HG03442 (cell line): ENCODE results near the gene COPS4.
"Not testable (repeated sequence)": the region's sequence is repeated elsewhere in the genome, so short reads cannot be mapped to it uniquely, and the experiment has no call there.

Source experiments
- ATAC-seq: cut with Tn5 transposase; IDR thresholded peaks from one replicate; pipeline ENCODE4 v1.9.1; 2021; ENCODE audit warnings: mild to moderate bottlenecking, moderate library complexity; ENCODE audit not compliant: unreplicated experiment

COPS4 gene

DNA sequence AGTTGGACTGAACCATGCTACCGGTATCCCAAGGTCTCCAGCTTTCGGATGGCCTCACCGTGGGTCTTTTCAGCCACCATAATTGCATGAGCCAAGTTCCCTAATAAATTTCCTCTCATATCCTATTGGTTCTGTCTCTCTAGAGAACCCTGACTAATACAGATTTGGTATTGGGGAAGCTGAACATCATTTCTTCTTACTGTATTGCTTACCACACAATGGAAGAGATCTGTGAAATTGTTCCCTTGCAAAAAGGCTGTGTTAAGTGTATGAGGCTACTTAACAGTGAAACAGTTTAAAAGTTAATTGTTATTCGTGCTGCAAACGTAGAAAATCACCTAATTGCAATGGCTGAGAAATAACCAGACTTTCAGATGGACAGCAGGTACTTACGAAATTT is 45.6 kb downstream of the COPS4 start:
- no peak for ATAC-seq

DNA sequence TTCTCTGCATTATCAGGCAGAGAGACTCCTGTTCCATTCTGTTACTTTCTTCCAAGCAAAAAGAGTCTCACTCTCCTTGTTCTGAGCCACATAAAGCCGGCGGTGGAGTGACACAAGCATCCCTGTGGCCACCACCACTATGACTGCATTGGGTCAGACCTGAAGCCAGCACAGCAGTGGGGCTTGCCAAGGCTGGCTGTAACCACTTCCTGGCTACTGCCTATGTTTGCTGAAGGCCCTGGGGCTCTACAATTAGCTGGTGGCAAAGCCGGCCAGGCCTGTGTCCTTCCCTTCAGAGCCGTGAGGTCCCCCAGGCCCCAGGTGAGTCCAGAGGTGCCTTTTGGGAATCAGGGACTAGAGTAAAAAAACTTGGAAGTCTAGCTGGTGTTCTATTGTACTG is 47.8 kb downstream of the COPS4 start:
- no peak for ATAC-seq

DNA sequence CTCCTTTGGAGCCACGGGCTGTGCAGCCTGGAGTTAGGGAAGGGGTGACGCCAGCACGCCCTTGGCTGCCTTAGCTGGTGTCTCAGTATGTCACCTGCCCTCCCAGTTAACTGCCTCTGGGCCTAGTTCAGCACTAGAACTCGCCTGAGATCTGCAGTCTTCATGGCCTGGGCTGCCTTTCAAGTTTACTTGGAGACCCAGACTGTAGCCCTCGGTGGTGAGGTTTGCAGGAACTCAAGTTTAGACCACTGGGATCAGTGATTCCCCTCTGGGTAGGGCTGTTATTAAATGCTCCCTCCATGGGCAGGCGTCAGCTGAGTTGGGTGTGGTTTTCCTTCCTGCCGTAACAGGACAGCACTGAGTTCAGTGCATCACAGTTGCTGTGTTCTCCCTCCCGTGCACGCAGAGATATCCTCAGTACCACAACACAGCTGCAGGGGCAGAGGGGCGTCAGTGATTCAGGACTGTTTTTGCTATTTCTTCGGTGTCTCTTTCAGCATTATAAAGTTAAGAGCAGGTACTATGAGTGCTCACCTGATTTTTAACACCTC is 49.0 kb downstream of the COPS4 start:
- no peak for ATAC-seq

DNA sequence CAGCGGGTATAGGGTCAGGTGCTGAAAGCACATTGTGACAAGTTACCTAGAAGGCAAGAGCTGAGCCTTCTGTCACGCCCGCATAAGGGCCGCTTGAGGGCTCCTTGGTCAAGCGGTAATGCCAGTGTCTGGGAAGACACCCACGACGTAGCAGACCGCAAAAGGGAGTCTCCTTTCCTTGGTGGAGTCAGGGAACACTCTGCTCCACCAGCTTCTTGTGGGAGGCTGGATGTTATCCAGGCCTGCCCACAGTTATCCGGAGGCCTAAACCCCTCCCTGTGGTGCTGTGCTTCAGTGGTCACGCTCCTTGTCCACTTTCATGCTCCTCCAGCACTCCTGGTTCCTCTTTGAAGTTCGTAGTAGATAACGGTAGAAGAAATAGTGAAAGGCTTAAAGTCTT is 50.0 kb downstream of the COPS4 start:
- not testable (repeated sequence) for ATAC-seq

DNA sequence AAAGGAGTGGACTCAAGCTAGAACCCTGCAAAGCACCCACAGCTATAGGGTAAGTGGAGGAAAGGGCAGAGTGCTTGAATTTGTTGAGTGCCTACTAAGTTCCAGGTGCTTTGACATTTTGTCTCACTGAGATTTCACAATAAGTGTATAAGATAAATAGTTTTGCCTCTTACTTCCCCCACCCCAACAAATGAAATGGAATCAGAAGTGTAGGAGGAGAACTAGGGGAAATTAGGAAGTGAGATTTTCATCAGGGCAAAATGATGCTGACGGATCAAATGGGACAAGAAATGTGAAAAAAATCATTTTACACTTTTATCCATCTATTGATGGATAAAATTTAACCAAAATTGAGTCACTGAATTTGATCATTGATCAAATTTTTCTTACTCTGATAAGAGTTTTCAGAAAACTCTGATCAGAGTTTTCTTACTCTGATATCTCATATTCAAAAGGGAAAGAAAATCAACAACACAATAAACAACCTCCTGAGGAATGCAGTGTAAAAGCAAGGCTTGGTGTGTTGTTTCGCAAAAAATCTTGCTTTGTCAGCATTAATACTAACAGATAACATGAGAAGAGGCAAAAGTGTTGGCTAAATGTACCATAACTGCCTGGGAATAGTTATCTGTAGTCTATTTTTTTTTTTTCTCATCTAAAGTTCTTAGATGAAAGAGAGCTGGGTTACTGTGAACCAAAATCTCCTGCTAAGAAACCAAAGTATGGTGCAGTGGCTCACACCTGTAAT is 54.6 kb downstream of the COPS4 start:
- ATAC-seq, result no peak

GRCh38 chr4:83093060-83093640 is 58.2 kb downstream of the COPS4 start:
- ATAC-seq, result no peak

DNA sequence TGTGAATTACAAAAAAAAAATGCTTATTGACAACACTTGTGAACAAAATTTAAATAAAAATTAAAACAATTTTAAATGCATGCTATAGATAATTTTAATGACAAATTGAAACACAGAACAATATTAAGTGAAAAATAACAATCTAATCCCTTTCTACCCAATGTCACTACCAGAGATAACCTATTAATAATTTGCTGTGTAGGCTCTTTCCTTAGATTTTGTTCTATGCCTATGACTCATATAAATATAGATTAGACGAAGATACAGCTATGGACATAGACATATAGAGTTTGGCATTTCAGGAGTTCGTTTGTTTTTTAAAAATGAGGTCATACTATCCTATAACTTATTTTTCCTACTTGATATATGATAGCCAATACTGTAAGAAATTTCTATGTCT is 61.4 kb downstream of the COPS4 start:
- no peak for ATAC-seq

GRCh38 chr4:83104991-83105390 is 70.0 kb downstream of the COPS4 start:
- no peak for ATAC-seq

DNA sequence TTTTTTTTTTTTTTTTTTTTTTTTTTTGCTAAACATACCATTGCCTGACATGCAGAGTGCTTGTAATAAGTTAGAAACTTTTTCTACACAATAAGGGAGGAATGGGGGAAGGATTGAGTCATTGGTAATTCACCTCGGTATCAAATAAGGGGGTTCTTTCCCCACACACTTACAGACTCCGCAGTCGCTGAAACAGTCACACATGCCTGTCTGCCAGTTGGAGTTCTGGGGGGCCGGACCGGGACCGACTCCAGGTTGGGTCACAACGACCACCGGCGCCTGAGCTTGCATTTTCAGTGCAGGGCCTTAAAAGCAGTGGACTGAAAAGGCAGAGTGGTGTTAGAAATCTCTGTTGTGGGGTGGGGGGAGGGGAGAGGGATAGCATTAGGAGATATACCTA is 72.6 kb downstream of the COPS4 start:
- ATAC-seq, result no peak

- no peak for ATAC-seq
These were observed 73.3 kb downstream of the COPS4 start for GRCh38 chr4:83108101-83108861.

DNA sequence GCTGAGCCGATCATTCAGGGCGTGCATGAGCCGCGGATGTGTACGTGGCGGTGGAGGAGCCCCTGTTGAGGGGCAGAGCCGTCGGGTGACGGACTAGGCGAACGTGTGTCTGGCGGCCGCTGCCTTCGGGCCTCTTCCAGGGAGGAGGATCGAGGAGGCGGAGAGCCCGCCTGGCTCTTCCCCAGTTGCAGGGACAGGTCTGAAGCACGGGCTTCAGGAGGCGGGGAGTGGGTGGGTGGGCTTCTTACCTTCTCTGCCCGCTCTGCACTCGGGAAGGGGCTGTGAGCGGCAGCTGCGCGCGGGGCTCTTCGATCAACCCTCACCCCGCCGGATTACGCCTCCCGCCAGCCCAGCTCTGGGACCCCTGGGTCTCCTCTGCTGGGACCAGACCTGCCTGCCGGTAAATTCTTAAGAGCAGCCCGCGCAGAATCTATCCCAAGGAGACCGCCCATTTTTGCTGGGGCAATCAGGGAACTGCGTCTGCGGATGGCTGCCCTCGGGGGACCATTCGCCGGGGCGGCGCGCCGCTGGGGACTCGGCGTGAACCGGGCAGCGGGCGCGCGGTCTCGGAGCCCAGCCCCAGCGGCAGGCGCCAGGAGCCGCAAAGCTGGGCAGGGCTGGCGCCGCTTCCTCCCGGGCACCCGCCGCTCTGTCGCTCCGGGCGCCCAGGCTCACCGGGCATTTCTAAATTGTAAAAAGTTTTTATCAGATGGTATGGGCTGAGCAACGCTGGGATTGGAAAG is 74.7 kb downstream of the COPS4 start:
- ATAC-seq, result peak; percentile 12

DNA sequence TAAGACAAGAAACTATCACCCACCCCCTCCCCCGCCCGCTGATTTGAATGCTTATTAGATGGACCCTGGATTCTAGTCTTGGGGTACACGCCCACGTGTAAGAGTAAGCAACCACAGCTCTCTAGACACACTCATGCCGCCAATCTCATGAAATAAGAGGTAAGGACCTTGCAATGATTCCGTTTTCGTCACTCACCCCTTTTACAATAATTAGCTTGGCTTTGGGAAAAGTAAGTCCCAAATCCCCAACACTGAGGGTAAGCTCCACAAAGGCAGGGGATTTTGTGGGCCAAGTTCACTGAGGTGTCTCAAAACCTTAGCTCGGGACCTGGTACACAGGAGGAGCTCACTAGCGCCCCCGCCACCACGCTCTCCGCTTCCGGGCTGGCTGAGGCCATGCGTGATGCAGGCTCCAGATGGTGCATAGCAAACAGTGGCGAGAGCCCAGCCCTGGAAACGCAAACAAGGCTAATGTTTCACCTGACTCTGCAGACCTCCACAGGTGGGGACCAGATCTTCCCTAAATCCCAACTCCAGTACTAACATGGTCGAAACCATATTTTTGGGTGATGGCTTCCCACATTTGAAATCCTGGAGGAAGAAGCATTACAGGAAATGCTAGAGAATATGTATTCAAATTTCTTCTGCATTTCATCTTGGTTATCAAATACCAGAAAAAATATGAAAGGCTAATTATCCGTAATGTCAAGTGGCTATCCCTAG is 75.4 kb downstream of the COPS4 start:
- ATAC-seq, result peak; percentile 61

- ATAC-seq, result no peak
These were observed 76.2 kb downstream of the COPS4 start for GRCh38 chr4:83110970-83111750.

DNA sequence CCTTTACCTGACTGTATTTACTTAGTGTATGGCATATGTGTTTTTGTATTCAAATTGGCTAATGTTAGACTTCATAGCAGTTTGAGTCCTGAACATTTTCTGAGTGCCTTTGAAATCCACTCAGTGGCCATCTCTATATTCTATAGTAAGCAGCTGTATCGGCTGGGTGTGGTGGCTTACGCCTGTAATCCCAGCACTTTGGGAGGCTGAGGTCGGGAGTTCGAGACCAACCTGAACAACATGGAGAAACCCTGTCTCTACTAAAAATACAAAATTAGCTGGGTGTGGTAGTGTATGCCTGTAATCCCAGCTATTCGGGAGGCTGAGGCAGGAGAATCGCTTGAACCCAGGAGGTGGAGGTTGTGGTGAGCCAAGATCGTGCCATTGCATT is 76.8 kb downstream of the COPS4 start:
- ATAC-seq, result not testable (repeated sequence)

- peak; percentile 33 for ATAC-seq
These were observed 77.2 kb downstream of the COPS4 start for GRCh38 chr4:83112231-83112630.

- no peak for ATAC-seq
These were observed 77.9 kb downstream of the COPS4 start for GRCh38 chr4:83112678-83113428.

DNA sequence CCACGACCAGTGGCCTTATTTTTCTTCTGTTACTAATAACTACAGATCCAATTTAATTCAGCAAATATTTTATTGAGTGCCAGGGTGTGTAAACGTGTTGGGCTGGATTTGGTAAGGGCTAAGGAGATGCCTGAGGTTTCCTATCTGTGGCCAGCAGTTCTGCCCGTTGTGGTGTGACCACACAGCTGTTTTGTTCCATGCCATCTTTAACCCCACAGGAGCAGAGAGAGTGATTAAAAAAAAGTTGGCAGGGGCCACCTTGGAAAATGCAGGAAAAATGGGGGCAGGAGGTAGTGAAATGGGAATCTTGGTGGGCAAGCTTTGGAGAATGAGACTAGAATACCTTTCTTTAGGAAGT is 78.4 kb downstream of the COPS4 start:
- ATAC-seq, result no peak

DNA sequence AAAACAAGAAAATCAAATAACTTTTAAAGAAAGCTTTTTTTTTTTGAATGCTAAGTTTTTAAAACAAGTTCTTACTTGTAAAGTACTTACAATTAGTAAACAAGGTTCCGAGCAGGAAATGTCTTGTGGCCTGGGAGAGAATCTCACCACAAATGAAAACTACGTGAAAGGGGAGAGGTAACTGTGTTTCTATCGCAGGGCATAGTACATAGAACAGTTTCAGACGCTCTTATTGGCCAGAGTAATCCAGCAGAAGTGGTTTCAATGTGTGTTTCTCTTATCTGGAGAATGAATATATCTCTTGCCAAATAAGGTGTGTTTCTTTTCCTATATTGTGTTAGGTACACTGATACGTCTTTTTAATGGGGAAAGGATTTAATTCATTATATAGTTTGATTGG is 79.6 kb downstream of the COPS4 start, which contains the start of gene PLAC8:
PLAC8 (minus strand) TSS at position 154 of the 400 bp plus-strand sequence. CDS start 6,808 bp downstream, outside the sequence.
- peak; percentile 42 for ATAC-seq

GRCh38 chr4:83115000-83115399 is 80.0 kb downstream of the COPS4 start:
- ATAC-seq, result no peak
